8988T (cell line): ENCODE results near the gene CAMSAP2.

Experiments used
- DNase-seq: peaks from one replicate; pipeline ENCODE4 v3.0.0; 2011

CAMSAP2 gene, protein sequence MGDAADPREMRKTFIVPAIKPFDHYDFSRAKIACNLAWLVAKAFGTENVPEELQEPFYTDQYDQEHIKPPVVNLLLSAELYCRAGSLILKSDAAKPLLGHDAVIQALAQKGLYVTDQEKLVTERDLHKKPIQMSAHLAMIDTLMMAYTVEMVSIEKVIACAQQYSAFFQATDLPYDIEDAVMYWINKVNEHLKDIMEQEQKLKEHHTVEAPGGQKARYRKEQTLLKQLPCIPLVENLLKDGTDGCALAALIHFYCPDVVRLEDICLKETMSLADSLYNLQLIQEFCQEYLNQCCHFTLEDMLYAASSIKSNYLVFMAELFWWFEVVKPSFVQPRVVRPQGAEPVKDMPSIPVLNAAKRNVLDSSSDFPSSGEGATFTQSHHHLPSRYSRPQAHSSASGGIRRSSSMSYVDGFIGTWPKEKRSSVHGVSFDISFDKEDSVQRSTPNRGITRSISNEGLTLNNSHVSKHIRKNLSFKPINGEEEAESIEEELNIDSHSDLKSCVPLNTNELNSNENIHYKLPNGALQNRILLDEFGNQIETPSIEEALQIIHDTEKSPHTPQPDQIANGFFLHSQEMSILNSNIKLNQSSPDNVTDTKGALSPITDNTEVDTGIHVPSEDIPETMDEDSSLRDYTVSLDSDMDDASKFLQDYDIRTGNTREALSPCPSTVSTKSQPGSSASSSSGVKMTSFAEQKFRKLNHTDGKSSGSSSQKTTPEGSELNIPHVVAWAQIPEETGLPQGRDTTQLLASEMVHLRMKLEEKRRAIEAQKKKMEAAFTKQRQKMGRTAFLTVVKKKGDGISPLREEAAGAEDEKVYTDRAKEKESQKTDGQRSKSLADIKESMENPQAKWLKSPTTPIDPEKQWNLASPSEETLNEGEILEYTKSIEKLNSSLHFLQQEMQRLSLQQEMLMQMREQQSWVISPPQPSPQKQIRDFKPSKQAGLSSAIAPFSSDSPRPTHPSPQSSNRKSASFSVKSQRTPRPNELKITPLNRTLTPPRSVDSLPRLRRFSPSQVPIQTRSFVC (N-terminal part only)

DNA sequence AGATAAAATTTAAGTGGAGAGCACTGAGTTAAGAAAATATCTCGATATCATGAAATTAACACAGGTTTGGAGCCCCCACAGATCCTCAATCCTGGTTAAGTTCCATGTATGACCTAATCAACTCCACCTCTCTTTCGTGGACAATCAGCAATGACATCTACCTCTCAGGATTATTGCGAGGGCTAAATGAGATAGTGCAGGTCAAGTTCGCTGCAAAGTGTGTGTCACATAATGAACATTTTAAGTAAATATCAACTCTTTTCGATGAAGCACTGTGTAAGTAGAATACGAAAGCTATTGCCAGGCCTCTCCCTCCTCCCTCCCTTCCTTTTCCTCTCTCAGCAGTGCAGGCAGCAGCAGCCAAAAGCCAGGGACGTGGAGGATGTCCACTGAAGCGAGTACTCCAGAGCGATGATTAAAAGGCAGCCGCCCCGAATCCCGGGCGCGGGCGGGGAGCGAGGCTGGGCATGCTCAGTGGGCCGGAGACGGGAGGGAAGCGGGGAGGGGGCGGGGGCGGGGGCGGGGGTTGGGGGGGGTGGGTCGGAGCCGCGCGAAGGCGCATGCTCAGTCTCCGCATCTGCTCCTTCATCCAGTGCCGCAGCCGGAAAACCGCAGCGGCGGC is at the start of gene CAMSAP2:
Gene CAMSAP2, plus strand, starts transcription at position 567 of the 622 bp plus-strand sequence. CDS start 935 bp downstream, outside the sequence.
- peak; percentile 80 for DNase-seq

DNA sequence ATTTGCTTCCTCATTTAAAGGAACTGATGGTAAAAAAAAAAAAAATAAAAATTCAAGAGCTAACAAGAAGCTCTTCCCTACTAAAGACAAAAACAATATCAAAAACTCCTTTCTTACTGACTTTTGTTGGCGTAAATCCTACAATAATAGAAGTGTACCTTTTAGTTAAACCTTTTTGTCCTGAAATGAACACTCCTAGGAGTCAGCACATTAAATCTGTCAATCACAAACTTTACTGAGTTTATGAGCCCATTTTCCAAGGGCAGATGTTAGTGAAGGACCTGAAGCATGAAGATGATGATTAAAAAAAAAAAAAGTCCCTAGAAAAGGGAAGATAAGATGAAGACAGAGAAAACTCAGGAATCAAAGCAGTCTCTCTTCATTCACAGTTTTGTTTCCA is 46.4 kb upstream of the CAMSAP2 start:
- DNase-seq = no peak

DNA sequence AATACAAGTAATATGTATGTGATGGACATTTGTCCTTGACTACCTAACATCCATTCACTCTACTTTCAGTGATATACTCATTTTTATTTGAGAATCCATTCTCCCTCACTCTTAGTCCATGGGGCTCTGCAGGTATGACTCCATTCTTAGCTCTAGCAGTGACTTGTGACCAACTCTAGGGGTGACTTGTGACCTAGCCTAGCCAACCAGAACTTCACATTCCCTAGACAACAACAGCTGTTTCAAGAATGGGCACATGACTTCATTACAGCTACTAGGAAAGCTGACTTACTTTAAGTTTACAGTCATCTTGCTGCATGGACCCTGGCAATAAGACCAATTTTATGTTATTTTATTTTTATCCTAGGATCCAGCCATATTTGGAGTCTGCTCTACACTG is 45.4 kb upstream of the CAMSAP2 start:
- DNase-seq = no peak

DNA sequence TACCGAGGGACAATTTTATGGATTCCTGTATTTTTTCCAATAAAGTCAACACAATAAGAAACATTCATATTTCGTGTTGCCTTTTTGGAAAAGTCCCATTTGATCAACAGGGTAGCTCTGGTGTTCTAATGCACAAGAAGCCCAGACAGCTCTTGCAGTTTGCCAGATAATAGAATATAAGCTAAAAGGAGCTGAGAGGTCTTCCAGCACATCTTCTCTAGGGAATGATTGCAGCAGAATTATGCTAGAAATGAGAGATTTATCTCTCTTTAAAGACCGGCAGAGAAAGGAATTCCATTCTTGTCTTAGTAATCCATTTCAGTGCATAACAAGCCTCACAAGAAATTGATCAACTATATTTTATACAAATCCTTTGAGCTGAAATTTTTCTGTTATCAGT is 44.0 kb upstream of the CAMSAP2 start:
- DNase-seq = no peak

DNA sequence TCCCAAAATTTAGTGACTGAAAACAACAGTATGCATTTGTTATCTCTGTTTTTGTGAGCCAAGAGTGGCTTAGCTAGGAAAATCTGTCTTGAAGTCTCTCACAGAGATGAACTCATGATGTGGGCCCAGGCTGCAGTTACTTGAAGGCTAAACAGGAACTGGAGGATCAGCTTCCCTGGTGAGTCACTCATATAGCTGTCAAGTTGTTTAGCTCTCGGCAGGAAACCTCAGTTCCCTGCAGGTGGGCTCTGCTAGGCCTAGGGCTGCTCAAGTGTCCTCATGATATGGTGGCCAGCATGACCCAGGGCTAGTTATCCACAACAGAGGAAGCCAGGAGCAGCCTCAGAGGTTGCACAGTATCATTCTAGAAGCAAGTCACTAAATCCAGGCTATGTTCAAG is 38.8 kb upstream of the CAMSAP2 start:
- DNase-seq = peak; percentile 52

DNA sequence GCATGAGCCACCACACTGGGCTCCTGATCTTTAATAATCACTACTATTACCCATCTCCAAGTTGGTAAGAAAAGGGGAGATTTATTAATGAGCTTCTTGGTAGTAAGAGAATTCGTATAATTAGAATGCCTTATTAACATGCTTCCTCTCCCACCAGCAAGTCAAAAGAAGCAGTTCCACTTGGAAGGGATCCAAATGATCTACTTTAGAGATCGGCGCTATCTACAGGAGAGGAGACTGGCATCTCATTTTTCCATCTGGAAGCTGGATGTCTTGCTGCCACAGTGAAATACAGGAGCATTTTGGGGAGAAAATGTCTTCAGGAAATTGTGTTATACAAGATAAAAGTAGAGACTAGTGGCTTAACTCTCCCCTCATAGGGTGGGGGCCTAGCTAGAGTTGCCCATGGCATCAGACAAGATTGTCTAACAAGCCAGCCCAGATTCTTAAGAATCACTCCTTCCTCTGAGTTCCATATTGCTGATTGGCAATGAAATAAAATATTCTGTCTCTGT is 33.6 kb upstream of the CAMSAP2 start:
- DNase-seq = no peak

DNA sequence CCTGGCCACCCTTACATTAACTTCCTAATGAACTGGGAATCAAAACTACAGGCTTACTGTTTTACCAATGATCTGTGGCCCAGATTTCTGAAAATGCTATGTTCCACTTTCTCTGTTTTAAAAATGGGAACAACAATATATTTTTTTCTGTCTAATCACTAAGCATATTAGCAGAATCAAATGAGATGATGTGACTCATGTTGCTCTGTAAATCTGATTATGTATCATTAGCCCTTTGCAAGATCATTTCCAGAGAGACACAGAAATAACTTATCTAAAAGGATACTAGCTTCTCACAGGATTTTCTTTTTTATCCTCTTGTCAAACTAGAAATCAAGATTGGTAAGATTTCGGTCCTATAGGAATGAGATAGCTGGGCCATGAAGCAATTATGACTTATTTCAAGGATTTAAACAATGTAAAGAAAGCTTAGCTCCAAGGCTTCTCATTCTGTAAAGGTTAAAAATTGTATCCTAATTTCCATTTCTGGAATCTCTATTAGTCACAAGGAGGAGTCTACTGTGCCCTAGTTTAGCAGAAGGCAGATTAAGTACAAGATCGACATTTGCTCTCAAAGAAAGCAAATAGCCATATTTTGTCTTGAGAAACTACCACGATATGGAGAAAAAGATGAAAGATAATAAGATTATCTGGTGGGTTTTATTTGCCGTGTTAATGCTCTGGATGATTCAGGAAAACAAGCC is 32.4 kb upstream of the CAMSAP2 start:
- DNase-seq = no peak

DNA sequence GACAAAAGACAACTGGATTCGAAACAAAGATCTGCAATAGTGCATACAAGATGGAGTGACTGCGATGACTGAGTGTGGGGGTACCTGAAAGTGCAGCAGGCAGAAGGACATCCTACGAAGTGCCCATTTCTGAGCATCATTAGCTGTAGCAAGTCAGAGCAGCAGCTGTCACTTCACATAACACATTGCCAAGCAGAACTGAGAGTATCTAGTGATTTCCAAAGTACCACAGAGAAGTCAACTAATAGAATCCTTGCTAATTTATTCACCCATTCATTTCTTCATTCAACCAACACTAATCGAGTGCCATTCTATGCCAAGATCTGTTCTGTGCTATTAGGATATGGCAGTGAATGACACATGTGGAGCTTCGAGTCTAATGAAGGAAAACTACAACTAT is 31.6 kb upstream of the CAMSAP2 start:
- DNase-seq = no peak

DNA sequence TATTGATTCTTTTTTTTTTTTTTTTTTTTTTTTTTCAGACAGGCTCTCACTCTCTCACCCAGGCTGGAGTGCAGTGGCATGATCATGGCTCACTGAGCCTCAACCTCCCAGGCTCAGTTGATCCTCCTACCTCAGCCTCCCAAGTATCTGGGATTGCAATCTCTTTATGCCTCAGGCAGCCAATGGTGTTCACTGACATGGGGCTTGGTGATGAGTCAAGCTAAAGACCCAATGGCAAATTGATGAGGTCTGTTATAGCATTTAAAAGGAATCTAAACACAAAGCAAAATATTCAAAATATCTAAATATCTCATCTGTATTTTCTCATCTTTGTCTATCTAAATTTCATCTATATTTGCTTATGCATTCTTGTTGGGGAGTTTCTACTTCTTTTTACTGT is 30.5 kb upstream of the CAMSAP2 start:
- DNase-seq = no peak

DNA sequence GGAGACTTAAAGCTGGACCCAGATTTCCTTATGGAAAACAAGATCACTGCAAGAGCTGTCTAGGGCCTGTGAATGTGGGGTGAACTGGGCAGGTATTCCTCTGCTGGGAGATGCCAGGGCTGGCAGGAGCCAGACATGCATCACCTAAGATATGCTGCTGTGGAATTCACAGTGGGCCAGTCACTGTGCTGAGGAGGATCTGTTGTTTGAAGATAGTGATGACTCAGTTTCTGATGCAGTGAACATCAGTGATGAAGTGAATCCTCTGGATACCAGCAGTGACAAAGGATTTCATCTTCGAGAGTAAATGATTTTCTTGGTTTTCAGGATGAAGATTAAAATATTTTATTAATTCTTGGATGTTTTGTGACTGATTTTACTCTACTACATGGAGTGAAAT is 29.9 kb upstream of the CAMSAP2 start:
- DNase-seq = no peak

DNA sequence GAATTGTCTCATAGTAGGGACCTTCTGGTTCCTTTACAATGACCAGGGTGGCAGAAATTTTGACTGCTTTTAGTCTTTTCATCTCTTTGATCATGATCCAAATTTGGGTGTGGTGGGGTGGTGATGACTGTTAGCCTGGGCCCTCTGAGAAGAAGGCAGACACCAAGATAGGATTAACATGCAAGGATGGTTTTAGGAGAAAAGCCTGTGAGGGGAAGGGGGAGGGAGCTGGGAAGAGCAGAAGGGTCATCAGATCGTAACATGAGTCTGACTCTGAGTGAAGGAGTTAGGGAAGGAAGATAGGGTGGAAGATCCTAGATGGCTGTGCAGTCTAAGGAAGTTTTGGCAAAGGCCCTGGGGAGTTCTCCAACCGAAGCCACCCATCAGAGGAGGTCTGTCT is 28.5 kb upstream of the CAMSAP2 start:
- no peak for DNase-seq

DNA sequence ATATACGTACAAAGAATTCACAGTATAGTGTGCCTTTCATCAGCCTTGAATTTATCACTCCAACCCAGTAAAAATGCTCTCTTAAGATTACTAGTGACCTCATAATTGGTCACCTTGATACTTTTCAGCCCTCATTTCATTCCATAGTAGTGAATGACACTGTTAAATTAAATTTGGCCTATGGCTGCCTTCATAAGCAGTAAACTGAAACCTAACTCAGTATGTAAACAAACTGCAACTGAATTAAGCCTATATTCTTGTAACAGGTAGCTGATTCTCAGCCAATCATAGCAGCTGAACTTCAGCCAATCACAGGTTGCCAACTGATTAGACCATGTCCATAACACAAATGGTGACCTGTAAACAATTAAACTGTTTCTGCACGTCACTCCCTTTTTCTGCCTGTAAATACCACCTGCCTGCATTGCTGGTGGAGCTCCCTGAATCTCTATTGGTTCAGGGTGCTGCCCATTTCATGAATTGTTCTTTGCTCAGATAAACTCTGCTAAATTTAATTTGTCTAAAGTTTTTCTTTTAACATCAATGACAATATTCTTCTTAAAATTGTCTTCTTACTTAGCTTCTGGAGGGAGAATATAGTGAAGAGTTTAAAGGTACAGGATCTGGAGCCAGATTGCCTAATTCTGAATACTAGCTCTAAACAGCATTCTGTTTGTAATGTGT is 24.0 kb upstream of the CAMSAP2 start:
- no peak for DNase-seq

DNA sequence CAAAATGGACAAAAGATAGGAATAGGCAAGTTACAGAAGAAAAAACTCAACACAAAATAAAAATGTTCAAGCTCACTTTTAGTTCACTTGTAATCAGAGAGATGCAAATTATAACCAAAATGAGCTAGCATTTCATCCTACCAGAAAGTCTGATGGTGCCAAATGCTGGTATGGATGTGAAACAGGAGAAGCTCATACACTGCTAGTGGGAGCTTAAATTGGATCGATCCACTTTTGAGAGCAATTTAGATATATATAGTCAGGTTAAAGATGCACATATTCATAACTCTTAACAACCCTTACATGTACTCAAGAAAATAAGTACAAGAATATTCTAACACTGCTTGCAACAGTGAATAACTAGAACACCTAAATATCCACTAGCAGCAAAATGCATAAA is 18.5 kb upstream of the CAMSAP2 start:
- DNase-seq = no peak

DNA sequence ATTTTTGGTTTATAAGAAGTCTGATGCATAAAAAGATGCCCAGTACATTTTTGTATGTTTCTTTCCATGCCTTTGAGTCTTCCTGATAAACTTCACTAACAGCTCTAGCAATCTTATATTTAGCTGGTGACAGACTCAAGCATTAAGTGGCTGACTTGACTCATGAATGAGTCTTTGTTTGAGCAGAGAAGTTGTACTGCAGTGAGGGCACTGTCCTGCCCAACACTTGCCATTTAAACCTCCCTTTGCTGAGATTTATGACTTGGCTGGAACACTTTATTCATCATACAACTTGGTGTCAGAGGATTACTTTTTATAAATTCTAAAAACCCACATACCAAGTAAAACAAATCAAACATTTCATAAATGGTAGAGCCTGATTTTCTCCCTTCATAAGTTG is 14.6 kb upstream of the CAMSAP2 start:
- no peak for DNase-seq

DNA sequence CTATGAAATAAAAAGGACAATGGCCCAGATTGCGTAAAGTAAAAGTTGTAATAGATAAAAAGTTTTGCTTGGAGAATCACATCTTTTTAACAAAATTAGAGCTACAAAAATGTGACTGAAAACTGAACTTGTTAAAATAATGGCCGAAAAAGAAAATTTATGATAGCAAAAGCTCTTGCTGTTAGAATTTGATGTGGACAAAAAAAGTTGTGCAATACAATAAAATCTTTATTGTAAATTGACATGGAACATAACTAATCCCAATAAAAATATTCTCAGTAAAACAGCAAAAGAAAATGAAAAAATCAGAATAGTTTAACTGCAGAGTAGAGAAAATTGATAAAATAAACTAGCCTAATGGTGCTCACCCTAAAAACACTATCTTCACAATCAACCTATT is 11.4 kb upstream of the CAMSAP2 start:
- no peak for DNase-seq

DNA sequence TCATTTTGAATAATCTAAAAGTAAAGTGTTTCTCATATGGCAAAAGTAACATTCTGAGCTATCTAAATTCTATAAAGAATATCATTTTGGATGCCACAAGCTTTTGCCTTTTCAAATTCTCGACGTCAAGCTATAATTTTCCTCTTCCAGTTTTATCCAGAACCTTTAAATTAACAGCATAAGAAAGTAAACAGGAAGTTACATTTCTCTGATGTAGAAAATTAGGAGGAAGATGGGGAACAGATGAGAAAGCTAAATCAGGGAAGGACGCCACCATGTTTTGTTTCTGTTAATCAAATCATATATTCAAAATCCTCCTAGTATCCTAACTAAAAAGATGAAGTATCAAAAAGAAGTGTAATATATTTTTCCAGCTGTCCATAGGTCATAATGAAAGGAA is 8.8 kb upstream of the CAMSAP2 start:
- no peak for DNase-seq

DNA sequence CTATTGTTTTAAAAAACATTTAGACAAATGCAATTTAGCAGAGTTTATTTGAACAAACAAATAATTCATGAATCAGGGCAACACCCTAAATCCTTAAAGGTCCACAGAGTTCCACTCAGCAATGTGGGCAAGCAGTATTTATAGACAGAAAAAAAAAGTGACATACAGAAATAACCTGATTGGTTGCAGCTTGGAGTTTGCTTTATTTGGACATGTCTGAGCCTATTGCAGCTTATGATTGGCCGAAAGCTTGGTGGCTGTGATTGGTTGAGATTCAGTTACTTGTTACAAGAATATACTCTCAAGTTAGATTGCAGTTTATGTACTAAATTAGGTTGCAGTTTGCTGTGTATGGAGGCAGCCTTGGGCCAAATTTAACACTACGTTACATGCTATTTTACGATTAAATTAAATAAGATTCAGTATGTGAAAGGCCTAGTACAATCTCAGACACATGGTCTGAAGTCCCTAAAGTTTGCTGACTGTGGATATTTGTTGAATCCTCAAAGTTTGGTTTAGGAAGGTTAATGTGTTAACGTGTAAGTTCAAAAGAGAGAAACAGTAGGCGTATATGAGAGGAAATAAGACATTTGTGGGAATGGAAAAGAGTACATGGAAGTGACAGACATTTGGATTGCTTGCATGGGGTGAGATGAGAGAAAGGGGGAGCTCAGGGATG is 6.9 kb upstream of the CAMSAP2 start:
- DNase-seq = no peak

DNA sequence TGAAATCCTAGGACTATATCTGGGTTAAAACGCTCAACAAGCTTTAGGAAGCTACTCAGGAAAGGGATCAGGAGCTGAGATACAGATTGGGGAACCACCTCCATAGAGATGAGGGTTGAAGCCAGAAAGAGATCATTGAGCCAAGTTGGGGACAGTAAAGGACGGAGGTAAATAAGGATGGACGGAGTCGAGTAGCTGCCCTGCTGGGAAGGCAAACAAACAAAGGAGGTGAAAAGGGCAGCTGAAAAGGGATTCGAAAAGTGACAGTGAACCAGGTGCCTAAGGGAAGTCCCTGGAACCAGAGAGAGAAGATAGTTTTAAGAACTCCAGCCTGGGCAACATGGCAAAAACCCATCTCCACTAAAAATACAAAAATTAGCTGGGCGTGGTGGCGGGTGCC is 6.3 kb upstream of the CAMSAP2 start:
- DNase-seq = no peak

DNA sequence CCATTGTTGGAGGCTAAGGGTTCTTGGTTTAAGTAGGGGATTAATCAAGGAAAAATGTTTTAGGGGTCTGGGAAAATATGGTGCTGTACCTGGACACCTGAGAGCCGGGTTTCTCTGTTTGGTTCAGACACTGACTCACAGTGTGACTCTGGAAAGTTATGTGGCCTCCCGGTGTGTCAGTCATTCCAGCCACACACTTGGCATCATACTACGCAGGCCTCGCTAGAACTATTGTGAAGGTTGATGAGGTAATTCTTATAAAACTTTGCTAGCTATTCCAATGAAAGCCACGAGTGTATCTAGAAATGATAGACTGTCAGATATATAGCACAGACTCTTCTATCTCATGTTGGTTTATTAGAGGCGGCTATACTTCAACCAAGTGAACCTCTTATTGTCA is 4.8 kb upstream of the CAMSAP2 start:
- DNase-seq = no peak

DNA sequence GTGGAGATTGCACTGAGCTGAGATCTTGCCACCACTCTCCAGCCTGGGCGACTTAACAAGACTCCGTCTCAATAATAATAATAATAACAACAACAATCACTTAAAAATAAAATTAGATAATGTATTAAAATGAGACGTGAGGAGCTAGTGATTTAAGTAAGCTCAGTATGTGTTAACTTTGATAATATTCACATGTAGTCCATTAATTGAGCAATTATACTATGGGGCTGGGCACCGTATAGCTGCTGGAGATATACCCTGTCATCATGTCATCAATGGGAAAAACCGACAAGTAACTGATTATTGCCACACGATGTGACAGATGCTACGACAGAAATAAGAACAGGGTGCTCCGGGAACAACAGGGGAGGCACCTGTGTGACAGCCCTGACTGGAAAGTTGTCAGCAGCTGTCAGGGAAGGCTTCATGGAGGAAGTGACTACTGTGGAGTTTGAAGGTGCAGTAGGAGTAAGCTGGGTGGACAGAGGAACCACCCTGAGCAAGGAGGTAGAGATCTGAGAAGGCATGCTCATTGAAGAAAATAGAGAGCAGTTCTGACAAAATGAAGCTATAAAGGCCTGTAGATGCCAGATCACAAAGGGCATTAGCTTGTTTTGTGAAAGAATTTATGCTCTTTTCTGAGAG is 924 bp upstream of the CAMSAP2 start:
- DNase-seq = no peak
